ENCODE results near the gene ZNF844.

Gene ZNF844

GRCh38 chr19:12085074-12085818 is 20.7 kb downstream of the ZNF844 start:
- Histone ChIP-seq H3K36me3 (replicated peaks) (no peaks in the 10 kb centered on the region), H3K4me3 (ENCODE audit: low read depth, low read length) (no peak overlapping the region), H3K27ac (no peak overlapping the region), H3K27me3 (replicated peaks) (no peaks in the 10 kb centered on the region)
- DNase-seq, result no peak
- in situ Hi-C loops (cut with HindIII; ENCODE audit: low pct_ligation_motif_present, low sequenced_read_pairs), result no loop called here
- TF ChIP-seq CTCF (IDR thresholded peaks at IDR 0.05; ENCODE audit: low read depth, low read length, missing control alignments), result no peak

DNA sequence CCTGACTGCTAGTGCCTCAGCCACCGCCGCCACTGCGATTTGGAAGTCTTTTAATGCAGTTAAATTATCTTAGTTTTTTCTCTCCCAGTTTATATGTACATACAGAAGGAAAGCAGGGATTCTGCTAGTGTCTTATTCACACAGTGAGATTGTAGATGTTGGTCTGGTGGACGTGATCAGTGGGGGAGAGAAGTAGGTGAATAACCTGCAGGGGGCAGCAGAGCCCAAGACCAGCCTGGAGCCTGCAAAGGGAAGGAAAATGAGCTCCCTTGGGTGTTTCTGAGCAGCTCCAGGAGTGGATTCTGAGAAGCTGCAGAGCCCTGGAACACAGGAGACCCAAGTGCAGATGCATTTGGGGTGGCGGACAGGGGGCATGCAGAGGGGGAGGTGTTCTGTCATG is 26.3 kb downstream of the ZNF844 start:
- TF ChIP-seq CTCF (IDR thresholded peaks at IDR 0.05; ENCODE audit: low read depth, low read length, missing control alignments), result peak; percentile 68
- Histone ChIP-seq H3K36me3 (replicated peaks) (no peaks in the 10 kb centered on the region), H3K27me3 (replicated peaks) (no peaks in the 10 kb centered on the region), H3K27ac (no peak overlapping the region), H3K4me3 (ENCODE audit: low read depth, low read length) (no peak overlapping the region)
- peak; percentile 11 for DNase-seq
- in situ Hi-C loops (cut with HindIII; ENCODE audit: low pct_ligation_motif_present, low sequenced_read_pairs), result no loop called here

- TF ChIP-seq CTCF (IDR thresholded peaks at IDR 0.05; ENCODE audit: low read depth, low read length, missing control alignments), result no peak
- Histone ChIP-seq H3K27me3 (replicated peaks) (no peaks in the 10 kb centered on the region), H3K4me3 (ENCODE audit: low read depth, low read length) (peak overlapping the region; percentile 71), H3K27ac (peak overlapping the region; percentile 34), H3K36me3 (replicated peaks) (no peaks in the 10 kb centered on the region)
- peak; percentile 84 for DNase-seq
- in situ Hi-C loops (cut with HindIII; ENCODE audit: low pct_ligation_motif_present, low sequenced_read_pairs), result no loop called here
These were observed 27.7 kb downstream of the ZNF844 start for GRCh38 chr19:12092065-12092867.

GRCh38 chr19:12092956-12093355 is 28.4 kb downstream of the ZNF844 start:
- peak overlapping the region; percentile 71 for H3K4me3 ChIP-seq (ENCODE audit: low read depth, low read length)
- in situ Hi-C loops (cut with HindIII; ENCODE audit: low pct_ligation_motif_present, low sequenced_read_pairs), result no loop called here
- DNase-seq, result no peak
- TF ChIP-seq CTCF (IDR thresholded peaks at IDR 0.05; ENCODE audit: low read depth, low read length, missing control alignments), result no peak
- H3K27me3 ChIP-seq (replicated peaks), result no peaks in the 10 kb centered on the region
- no peaks in the 10 kb centered on the region for H3K36me3 ChIP-seq (replicated peaks)
- H3K27ac ChIP-seq, result no peak overlapping the region

DNA sequence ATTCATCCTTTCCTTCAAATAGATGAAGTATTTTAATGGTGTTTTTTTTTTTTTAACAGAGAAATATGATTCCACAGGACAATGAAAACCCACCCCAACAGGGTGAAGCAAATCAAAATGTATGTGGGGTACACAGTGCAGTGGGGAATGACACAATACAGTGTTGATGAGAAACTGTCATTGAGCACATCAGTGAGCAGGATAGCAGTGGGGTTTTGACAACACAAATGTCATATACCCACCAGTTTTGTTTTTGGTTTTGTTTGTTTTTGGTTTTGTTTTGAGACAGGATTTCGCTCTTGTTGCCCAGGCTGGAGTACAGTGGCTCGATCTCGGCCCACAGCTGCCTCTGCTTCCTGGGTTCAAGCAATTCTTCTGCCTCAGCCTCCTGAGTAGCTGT is 29.2 kb downstream of the ZNF844 start:
- no peak overlapping the region for H3K27ac ChIP-seq
- H3K36me3 ChIP-seq (replicated peaks), result no peaks in the 10 kb centered on the region
- no peak for TF ChIP-seq CTCF (IDR thresholded peaks at IDR 0.05; ENCODE audit: low read depth, low read length, missing control alignments)
- no peak overlapping the region for H3K4me3 ChIP-seq (ENCODE audit: low read depth, low read length)
- no peaks in the 10 kb centered on the region for H3K27me3 ChIP-seq (replicated peaks)
- in situ Hi-C loops (cut with HindIII; ENCODE audit: low pct_ligation_motif_present, low sequenced_read_pairs), result no loop called here
- no peak for DNase-seq
